Measurements from ENCODE around the gene PLCH2.

Gene PLCH2

DNA sequence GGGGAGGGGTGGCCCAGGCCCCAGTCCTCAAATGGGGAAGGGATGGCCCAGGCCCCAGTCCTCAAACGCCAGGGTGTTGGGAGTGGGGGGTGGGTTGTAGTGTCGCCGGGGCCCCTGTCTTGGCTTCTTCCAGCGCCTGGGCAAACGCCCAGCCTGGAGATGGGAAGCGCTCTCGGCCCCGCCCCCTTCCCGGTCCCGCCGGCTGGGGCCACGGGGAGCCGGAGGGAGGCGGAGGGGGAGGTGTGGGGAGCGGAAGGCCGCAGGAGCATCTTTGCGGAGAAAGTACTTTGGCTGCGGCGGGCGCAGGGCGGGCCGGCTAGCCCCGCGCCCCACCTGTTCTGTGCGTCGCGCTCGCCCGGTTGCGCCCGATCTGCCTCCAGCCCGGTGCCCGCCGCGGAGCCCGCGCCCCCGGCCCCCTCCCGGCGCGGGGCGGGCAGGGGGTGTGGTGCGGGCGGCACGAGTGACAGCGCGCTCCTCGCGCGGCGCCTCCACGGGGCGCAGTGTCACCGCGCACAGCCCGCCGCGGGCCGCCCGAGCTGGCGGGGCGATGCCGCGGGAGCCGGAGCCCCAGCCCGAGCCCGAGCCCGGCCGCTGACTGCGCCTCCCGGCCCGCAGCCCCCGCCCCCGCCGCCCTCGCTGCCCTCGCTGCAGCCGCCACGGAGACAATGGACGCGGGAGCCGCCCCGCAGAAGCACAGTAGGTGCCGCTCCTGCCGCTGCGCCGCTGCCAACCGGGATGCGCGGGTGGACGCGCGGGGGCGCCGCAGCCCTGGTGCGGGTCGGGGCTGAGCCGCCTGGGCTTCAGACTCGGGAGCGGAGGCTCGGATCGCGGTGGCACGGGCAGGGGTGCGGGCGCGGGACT is 32.6 kb upstream of the PLCH2 start:
- in situ Hi-C loops (cut with HindIII; ENCODE audit: low pct_ligation_motif_present, low sequenced_read_pairs) = no loop called here
- H3K27ac ChIP-seq = no peak overlapping the region
- TF ChIP-seq, protein P1, sequence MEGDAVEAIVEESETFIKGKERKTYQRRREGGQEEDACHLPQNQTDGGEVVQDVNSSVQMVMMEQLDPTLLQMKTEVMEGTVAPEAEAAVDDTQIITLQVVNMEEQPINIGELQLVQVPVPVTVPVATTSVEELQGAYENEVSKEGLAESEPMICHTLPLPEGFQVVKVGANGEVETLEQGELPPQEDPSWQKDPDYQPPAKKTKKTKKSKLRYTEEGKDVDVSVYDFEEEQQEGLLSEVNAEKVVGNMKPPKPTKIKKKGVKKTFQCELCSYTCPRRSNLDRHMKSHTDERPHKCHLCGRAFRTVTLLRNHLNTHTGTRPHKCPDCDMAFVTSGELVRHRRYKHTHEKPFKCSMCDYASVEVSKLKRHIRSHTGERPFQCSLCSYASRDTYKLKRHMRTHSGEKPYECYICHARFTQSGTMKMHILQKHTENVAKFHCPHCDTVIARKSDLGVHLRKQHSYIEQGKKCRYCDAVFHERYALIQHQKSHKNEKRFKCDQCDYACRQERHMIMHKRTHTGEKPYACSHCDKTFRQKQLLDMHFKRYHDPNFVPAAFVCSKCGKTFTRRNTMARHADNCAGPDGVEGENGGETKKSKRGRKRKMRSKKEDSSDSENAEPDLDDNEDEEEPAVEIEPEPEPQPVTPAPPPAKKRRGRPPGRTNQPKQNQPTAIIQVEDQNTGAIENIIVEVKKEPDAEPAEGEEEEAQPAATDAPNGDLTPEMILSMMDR (IDR thresholded peaks at IDR 0.05; ENCODE audit: low read depth, low read length, missing control alignments) = peak; percentile 27
- H3K27me3 ChIP-seq (replicated peaks) = no peaks in the 10 kb centered on the region
- DNase-seq = no peak
- H3K36me3 ChIP-seq (replicated peaks) = no peaks in the 10 kb centered on the region
- peak overlapping the region; percentile 36 for H3K4me3 ChIP-seq (ENCODE audit: low read depth, low read length)

GRCh38 chr1:2444138-2444591 is 31.9 kb upstream of the PLCH2 start:
- TF ChIP-seq, protein P1 (IDR thresholded peaks at IDR 0.05; ENCODE audit: low read depth, low read length, missing control alignments) = no peak
- Histone ChIP-seq H3K27ac (no peak overlapping the region), H3K27me3 (replicated peaks) (no peaks in the 10 kb centered on the region), H3K4me3 (ENCODE audit: low read depth, low read length) (peak overlapping the region; percentile 36), H3K36me3 (replicated peaks) (no peaks in the 10 kb centered on the region)
- in situ Hi-C loops (cut with HindIII; ENCODE audit: low pct_ligation_motif_present, low sequenced_read_pairs) = no loop called here
- no peak for DNase-seq

DNA sequence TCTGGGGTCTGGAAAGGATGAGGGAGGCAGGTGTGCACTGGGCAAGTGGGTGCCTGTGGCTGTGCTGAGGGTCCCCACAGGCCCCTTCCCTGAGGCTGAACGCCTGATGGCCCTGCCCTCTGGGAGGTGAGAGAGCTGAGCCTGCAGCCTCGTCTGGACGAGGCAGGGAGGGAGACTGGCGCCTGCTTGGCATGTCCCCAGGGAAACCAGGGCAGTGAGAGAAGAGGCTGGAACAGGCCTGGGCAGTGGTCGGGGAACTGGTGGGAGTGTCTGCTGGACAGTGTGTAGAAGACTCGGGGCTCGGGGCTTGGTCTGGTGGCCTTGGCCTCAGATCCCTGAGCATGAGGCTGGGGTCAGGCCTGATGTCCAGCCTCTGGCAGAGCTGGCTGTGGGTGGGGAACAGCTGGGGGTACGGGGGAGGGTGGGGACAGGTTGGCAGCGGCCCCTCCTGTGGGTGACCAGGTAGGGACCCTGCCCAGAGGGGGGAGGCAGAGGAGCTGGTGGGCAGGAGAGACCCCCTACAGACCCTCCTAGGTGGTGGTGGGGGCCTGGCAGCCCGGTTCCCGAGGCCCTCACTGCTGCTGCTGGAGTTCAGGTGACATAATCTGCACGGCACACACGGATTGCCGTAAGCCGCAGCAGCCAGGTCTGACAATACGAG is 30.8 kb upstream of the PLCH2 start:
- Histone ChIP-seq H3K36me3 (replicated peaks) (no peaks in the 10 kb centered on the region), H3K4me3 (ENCODE audit: low read depth, low read length) (no peak overlapping the region), H3K27ac (no peak overlapping the region), H3K27me3 (replicated peaks) (no peaks in the 10 kb centered on the region)
- in situ Hi-C loops (cut with HindIII; ENCODE audit: low pct_ligation_motif_present, low sequenced_read_pairs) = no loop called here
- TF ChIP-seq, protein P1 (IDR thresholded peaks at IDR 0.05; ENCODE audit: low read depth, low read length, missing control alignments) = no peak
- DNase-seq = no peak

DNA sequence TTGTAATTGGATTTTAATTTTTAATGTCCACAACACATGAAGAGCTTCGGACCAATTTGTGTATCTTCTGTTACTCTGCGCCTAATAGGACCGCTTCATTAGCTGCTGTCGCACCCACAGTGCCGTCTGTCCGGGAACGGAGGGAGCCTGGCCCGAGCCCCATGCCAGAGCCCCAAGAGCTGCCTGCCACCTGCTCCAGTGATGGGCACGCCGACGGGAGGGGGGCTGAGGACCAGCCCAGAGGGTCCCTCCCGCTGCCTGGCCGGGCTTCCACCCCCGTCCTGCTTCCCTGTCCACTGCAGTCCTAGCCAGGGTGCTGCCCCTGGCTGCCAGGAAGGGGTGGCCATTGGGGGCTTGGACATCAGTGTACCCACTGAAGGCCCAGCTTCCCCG is 30.3 kb upstream of the PLCH2 start:
- TF ChIP-seq, protein P1 (IDR thresholded peaks at IDR 0.05; ENCODE audit: low read depth, low read length, missing control alignments) = no peak
- H3K4me3 ChIP-seq (ENCODE audit: low read depth, low read length) = no peak overlapping the region
- H3K27me3 ChIP-seq (replicated peaks) = no peaks in the 10 kb centered on the region
- in situ Hi-C loops (cut with HindIII; ENCODE audit: low pct_ligation_motif_present, low sequenced_read_pairs) = no loop called here
- no peak overlapping the region for H3K27ac ChIP-seq
- H3K36me3 ChIP-seq (replicated peaks) = no peaks in the 10 kb centered on the region
- no peak for DNase-seq

GRCh38 chr1:2446394-2446793 is 29.7 kb upstream of the PLCH2 start:
- no peaks in the 10 kb centered on the region for H3K36me3 ChIP-seq (replicated peaks)
- TF ChIP-seq, protein P1 (IDR thresholded peaks at IDR 0.05; ENCODE audit: low read depth, low read length, missing control alignments) = no peak
- H3K27ac ChIP-seq = peak overlapping the region; percentile 15
- no peak overlapping the region for H3K4me3 ChIP-seq (ENCODE audit: low read depth, low read length)
- in situ Hi-C loops (cut with HindIII; ENCODE audit: low pct_ligation_motif_present, low sequenced_read_pairs) = no loop called here
- no peaks in the 10 kb centered on the region for H3K27me3 ChIP-seq (replicated peaks)
- peak; percentile 36 for DNase-seq
